ENCODE measurements around the gene ADAMTS5. TPM values are rescaled to one million over a fixed set of nuclear protein-coding genes. Genes with fewer than 3 reads are reported as not detected.

The ADAMTS5 gene
- total RNA-seq, 3 donors from 2014 or later: 1.1 to 8.7 (median 5.5) TPM

DNA sequence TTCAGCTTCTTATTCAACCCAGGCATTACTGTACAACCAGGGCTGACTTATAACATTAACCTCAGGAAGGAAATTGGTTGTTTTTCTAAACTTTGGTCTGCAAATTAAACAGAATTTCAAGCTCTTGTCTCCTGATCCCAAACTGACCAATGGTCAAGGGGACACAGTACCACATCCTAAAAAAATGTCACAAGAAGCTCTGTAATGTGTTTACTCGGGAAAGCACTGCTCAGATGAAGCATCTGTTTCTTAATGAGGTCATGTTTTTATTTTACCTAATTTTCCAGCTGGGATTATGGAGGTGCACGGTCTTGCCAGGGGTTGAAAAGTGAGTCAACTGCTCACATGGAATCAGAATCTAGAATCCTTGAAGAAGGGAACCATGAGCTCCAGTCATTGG, 18.7 kb downstream of the ADAMTS5 start:
- Histone ChIP-seq H3K9me3 (no peaks in the 10 kb centered on the region), H3K4me1 (ENCODE audit: low read depth) (no peaks in the 10 kb centered on the region), H3K36me3 (ENCODE audit: low read depth) (no peaks in the 10 kb centered on the region), H3K4me3 (no peak overlapping the region)
- no peak for TF ChIP-seq CTCF (IDR thresholded peaks at IDR 0.05)
- intact Hi-C loops (cut with DNase I, micrococcal nuclease): no loop called here
- no peak for ATAC-seq
- DNase-seq: no peak

DNA sequence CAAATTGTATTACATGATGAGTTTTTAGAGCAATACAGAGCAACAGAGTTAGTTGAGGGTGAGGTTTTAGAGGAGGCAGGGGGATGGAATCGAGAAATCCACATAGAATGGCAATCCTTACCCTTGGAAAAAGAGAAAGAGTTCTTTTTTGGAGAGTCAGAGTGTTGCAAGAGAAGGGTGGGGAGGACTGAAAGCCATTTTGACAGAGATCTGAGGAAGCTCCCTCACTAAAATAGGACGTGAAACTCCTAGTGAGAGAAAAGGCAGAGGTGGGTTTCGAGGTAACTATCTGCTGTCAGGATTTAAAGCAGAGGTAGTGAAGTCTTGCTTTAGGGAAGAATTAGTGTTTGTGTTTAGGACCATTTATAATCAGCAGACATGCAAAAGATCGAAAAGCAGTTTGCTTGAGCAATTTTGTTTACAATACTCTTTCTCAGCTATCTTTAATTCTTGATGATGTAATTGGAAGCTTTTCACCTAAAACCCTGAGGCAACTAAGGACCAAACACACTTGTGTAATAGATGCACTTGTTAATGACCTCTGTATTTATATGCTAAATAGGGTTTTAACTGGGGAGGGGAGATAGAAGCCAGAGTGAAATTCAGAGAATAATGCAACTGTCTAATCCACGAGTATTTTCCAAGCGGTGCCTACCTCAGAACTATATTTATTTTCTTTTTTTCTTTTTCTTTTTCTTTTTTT, 20.0 kb downstream of the ADAMTS5 start:
- H3K36me3 ChIP-seq (ENCODE audit: low read depth): no peaks in the 10 kb centered on the region
- no peak for DNase-seq
- no peak for TF ChIP-seq CTCF (IDR thresholded peaks at IDR 0.05)
- H3K4me3 ChIP-seq: no peak overlapping the region
- no peak for ATAC-seq
- H3K4me1 ChIP-seq (ENCODE audit: low read depth): no peaks in the 10 kb centered on the region
- H3K9me3 ChIP-seq: no peaks in the 10 kb centered on the region
- intact Hi-C loops (cut with DNase I, micrococcal nuclease): no loop called here

DNA sequence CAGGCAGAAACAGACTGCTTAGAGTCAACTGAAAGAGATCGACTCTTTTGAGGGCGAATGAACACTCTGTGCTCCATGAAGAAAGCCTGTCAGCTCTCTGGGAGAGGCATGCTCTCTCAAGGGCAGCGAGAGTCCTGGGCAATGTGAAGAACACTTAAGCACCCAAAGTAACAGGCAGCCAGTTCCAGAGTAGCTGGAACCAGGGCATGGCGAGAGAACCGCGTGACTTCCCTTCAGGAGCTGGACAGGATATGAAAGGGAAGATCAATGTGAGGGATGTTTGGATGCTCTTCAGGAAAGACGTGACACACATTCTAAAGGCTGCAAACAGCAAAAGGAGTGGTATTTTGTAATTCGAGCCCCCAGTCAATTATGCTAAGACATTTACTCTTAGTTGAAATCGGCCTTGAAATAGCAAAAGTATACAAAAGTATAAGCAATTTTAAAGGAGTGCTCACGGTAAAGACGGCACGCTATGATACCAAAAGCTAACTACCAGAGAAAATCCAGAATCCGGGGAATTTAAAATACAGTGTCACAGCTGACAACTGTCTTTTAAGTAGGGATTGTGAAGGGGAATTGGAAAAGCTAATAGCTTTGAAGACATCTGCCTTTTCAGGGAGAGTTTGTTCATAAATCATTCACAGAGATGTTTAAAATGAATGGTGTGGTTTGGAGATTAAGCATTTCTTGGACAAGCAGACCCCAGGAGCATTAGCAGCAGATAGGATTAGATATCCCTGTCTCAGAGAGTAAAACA, 20.8 kb downstream of the ADAMTS5 start:
- TF ChIP-seq CTCF (IDR thresholded peaks at IDR 0.05): no peak
- DNase-seq: no peak
- no peaks in the 10 kb centered on the region for H3K36me3 ChIP-seq (ENCODE audit: low read depth)
- intact Hi-C loops (cut with DNase I, micrococcal nuclease): no loop called here
- no peak for ATAC-seq
- H3K9me3 ChIP-seq: no peaks in the 10 kb centered on the region
- H3K4me3 ChIP-seq: no peak overlapping the region
- H3K4me1 ChIP-seq (ENCODE audit: low read depth): no peaks in the 10 kb centered on the region

DNA sequence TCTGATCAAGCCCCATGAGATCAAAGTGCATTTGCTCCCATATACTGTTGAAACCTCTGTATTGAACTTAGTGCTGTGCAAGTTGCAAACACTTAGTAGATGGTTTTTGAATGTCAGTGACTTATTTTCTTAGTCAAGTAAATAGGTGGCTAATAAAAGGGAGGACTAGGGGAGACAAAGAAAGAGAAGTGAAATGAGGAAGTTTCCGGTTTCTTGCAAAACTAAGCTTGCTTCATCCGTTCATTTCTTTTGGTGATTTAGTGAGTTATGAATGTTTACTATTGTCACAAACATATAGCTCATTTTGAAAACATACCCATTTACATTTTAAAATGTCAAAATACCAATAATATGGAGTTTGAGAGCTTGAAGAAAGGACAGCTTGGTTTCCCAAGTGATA, 23.0 kb downstream of the ADAMTS5 start:
- TF ChIP-seq CTCF (IDR thresholded peaks at IDR 0.05): no peak
- no peaks in the 10 kb centered on the region for H3K4me1 ChIP-seq (ENCODE audit: low read depth)
- no peak overlapping the region for H3K4me3 ChIP-seq
- no peak for ATAC-seq
- no peaks in the 10 kb centered on the region for H3K9me3 ChIP-seq
- H3K36me3 ChIP-seq (ENCODE audit: low read depth): no peaks in the 10 kb centered on the region
- no peak for DNase-seq
- intact Hi-C loops (cut with DNase I, micrococcal nuclease): no loop called here

DNA sequence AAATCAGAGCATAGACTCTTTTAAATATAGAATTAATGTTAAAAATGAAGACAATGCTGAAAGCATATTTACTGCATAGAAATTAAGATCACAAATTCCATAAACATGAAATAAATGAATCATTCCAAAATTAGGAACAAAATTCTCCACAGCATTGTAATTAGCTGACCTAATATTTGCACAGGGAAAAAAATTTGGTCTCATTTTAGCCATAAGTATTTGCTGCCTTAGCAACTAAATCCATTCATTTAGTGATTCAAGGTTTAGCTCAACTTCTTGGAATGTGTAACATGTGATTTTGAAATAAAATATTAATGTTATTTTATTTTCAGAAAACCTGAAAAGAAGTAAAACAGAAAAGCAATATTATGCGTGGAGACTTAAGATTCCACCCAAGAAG, 25.5 kb downstream of the ADAMTS5 start:
- intact Hi-C loops (cut with DNase I, micrococcal nuclease): no loop called here
- no peaks in the 10 kb centered on the region for H3K36me3 ChIP-seq (ENCODE audit: low read depth)
- H3K4me3 ChIP-seq: no peak overlapping the region
- ATAC-seq (no peak), DNase-seq (no peak)
- TF ChIP-seq CTCF (IDR thresholded peaks at IDR 0.05): no peak
- no peaks in the 10 kb centered on the region for H3K4me1 ChIP-seq (ENCODE audit: low read depth)
- no peaks in the 10 kb centered on the region for H3K9me3 ChIP-seq

Data from mucosa of descending colon (tissue), 3 donors.